ENCODE measurements around the gene LNPK.

DNA sequence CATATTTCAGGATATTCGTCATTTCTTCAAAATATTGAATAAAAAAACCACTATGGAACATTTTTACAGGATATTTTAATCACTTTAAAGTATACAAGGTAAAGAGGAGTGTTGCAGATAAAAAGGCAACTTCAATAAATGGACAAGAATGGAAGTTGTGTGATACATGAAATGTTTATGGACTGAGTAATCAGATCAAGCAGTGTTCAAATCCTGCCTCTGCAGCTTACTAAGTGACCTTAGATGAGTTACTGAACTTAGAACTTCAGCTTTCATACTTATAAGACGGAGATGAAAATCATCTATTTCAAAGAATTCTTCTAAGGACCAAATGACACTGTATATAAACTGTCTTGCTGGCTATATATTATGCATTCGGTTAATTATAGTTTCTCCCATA is 87.2 kb downstream of the LNPK start:
- TF ChIP-seq, protein P1, sequence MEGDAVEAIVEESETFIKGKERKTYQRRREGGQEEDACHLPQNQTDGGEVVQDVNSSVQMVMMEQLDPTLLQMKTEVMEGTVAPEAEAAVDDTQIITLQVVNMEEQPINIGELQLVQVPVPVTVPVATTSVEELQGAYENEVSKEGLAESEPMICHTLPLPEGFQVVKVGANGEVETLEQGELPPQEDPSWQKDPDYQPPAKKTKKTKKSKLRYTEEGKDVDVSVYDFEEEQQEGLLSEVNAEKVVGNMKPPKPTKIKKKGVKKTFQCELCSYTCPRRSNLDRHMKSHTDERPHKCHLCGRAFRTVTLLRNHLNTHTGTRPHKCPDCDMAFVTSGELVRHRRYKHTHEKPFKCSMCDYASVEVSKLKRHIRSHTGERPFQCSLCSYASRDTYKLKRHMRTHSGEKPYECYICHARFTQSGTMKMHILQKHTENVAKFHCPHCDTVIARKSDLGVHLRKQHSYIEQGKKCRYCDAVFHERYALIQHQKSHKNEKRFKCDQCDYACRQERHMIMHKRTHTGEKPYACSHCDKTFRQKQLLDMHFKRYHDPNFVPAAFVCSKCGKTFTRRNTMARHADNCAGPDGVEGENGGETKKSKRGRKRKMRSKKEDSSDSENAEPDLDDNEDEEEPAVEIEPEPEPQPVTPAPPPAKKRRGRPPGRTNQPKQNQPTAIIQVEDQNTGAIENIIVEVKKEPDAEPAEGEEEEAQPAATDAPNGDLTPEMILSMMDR (conservative IDR thresholded peaks at IDR 0.05; ENCODE audit: low read length): no peak
- no peak for TF ChIP-seq EZH2phosphoT487 (IDR thresholded peaks at IDR 0.05; ENCODE audit: borderline replicate concordance, low read depth, low read length)

Data from OCI-LY7 (cell line).